Measurements from ENCODE around the gene FNDC7.
"Not testable (repeated sequence)": the region's sequence is repeated elsewhere in the genome, so short reads cannot be mapped to it uniquely, and the experiment has no call there.

The FNDC7 gene

DNA sequence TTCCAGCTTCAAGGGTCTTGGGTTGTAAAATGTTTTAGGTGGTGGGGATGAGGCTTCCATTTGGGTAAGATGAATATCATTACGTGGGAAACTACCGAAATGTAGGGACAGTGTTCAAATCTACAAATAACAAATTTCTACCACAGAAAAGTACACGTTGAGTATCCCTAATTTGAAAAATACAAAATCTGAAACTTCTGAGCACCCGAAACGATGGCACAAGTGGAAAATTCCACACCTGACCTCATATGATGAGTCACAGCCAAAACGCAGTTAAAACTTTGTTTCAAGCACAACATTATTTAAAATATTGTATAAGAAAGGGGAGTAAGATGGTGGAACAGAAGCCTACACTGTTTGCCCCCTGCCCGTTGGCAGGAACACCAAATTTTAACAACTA is 43.0 kb upstream of the FNDC7 start:
- TF ChIP-seq, protein P1, sequence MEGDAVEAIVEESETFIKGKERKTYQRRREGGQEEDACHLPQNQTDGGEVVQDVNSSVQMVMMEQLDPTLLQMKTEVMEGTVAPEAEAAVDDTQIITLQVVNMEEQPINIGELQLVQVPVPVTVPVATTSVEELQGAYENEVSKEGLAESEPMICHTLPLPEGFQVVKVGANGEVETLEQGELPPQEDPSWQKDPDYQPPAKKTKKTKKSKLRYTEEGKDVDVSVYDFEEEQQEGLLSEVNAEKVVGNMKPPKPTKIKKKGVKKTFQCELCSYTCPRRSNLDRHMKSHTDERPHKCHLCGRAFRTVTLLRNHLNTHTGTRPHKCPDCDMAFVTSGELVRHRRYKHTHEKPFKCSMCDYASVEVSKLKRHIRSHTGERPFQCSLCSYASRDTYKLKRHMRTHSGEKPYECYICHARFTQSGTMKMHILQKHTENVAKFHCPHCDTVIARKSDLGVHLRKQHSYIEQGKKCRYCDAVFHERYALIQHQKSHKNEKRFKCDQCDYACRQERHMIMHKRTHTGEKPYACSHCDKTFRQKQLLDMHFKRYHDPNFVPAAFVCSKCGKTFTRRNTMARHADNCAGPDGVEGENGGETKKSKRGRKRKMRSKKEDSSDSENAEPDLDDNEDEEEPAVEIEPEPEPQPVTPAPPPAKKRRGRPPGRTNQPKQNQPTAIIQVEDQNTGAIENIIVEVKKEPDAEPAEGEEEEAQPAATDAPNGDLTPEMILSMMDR (conservative IDR thresholded peaks at IDR 0.05; ENCODE audit: low read depth), result no peak
- CTCF ChIA-PET, result no interaction called here
- no peak for DNase-seq (ENCODE audit: low spot score)
- no peak overlapping the region for H3K27ac ChIP-seq
- POLR2A ChIA-PET (ENCODE audit: low non-redundant PET), result no interaction called here

DNA sequence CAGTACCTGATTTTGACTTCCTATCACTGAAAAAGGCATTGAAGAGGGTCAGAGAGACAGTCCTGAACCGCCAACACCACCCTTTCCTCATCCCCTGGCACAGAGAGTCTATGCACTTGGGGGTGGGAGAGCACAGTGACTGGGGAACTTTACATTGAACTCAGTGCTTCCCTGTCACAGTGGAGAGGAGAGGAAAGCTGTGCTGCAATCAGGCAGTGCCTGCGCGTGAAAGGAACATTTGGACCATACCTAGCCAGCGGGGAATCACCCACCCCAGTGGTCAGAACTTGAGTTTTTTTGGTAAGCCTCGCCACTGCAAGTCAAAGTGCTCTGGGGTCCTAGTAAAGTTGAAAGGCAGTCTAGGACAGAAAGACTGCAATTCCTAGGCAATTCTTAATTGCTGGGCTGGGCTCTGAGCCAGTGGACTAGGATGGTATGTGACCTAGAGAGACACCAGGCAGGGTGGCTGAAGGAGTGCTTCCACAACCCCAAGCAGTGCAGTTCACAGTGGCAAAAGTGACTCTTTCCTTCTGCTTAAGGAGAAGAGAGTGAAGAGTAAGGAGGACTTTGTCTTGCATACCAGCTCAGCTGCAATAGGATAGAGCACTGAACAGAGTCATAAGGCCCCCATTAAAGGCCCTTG is 42.5 kb upstream of the FNDC7 start:
- TF ChIP-seq, protein P1 (conservative IDR thresholded peaks at IDR 0.05; ENCODE audit: low read depth), result no peak
- CTCF ChIA-PET, result no interaction called here
- no peak for DNase-seq (ENCODE audit: low spot score)
- no peak overlapping the region for H3K27ac ChIP-seq
- POLR2A ChIA-PET (ENCODE audit: low non-redundant PET), result no interaction called here

DNA sequence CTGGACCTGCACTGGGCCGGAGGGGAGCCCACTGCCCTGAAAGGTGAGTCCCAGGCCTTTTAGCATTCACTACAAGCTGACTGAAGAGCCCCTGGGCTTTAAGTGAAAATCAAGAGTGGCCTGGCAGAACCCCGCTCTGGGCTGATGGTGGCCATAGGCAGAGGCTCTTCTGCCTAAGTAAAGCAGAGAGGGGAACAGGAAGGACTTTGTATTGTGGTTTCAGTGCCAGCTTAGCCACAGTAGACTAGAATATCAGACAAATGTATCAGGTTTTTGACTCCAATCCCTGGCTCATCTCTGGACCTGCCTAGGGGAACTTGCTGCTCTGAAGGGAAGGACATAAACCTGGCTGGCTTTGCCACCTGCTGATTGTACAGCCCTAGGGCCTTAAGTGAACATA is 41.6 kb upstream of the FNDC7 start:
- ChIA-PET POLR2A (ENCODE audit: low non-redundant PET) (no interaction called here), CTCF (no interaction called here)
- DNase-seq (ENCODE audit: low spot score), result no peak
- H3K27ac ChIP-seq, result no peak overlapping the region
- TF ChIP-seq, protein P1 (conservative IDR thresholded peaks at IDR 0.05; ENCODE audit: low read depth), result no peak

DNA sequence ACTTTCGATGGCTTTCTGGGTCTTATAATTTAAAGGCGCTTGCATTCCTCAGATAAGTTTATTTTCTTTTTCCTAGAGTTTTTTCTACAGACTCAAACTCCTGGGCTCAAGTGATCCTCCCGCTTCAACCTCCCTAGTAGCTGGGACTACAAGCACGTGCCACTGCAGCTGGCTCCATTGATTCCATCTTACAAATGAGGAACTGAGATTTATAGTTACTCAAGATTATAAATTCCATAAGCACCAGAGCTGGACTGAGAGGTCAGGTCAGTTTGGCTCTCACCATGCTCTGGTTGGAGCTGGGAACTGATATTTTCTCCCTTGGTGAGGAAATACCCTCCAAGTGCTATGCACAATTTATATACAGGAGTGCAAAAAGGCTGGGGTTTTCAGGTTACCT is 34.0 kb upstream of the FNDC7 start:
- ChIA-PET CTCF (no interaction called here), POLR2A (ENCODE audit: low non-redundant PET) (no interaction called here)
- DNase-seq (ENCODE audit: low spot score), result no peak
- H3K27ac ChIP-seq, result no peak overlapping the region
- TF ChIP-seq, protein P1 (conservative IDR thresholded peaks at IDR 0.05; ENCODE audit: low read depth), result no peak

DNA sequence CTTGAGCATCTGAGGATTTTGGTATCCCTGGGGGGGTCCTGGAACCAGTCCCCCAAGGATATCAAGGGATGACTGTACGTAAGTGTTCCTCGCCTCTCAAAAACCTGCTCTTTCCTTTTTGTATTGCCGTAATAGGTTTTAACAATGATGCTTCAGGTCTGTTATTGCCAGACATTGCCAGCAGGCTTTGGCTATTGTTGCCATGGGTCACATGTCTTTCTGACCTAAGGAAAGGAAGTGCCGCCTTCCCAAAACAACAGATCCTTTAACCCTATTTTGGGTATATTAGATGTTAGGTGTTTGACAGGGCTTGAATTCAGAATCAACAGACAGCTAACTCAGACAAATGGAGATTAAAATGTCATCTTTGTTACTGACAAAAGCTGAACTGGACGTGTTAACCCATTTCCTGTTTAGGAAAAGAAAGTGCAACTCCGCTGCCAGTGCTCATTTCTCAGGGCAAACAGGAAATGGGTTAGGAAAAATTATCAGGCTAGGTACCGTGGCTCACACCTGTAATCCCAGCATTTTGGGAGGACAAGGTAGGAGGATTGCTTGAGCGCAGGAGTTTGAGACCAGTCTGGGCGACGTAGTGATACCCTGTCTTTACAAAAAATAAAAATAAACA is 33.0 kb upstream of the FNDC7 start:
- DNase-seq (ENCODE audit: low spot score), result no peak
- no peak overlapping the region for H3K27ac ChIP-seq
- ChIA-PET CTCF (no interaction called here), POLR2A (ENCODE audit: low non-redundant PET) (no interaction called here)
- TF ChIP-seq, protein P1 (conservative IDR thresholded peaks at IDR 0.05; ENCODE audit: low read depth), result no peak

DNA sequence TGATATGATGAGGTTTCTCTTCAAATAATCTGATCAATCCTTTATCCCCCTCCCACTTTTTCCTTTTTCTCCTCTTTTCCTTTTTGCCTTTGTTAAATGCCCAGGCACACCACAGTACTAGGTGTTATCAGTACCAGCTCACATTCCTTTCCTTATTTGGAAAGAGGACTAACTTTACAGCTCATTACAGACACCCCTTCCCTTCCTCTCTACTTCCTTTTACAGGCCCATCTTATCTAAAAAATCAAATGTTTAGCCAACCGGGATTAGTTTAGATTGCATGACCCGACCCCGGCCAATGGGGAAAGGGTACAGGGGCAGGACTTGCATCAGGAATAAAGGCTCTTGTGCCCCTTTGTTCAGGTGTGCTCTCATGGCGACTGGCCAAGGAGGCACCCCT is 31.0 kb upstream of the FNDC7 start:
- H3K27ac ChIP-seq; POLR2A ChIA-PET (ENCODE audit: low non-redundant PET); DNase-seq (ENCODE audit: low spot score): not testable (repeated sequence)
- CTCF ChIA-PET, result interaction anchor here (0.6 kb wide), 1 partner anchor 1812 kb away, joined by 3 read pairs; no protein-coding TSS in a partner anchor

DNA sequence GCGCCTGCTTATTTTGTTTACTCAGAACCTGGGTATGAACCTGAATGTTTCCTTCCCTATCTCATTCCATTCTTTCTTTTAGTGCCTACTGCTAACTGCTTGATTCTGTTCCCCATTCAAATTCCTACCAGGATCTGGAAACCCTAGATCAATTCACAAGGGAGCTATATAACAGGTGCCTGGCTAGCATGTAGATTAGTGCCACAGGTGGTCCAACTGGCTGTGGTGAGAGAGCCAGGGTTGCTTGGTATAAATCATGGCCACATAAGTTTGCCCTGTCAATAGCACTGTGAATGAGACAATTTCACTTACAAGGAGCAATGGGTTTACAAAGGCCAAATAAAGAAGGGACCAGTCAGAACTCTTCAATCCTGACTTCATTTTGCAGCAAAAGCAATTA is 27.2 kb upstream of the FNDC7 start:
- TF ChIP-seq, protein P1 (conservative IDR thresholded peaks at IDR 0.05; ENCODE audit: low read depth), result no peak
- CTCF ChIA-PET, result no interaction called here
- H3K27ac ChIP-seq, result no peak overlapping the region
- POLR2A ChIA-PET (ENCODE audit: low non-redundant PET), result no interaction called here
- DNase-seq (ENCODE audit: low spot score), result no peak

Measured in RWPE1 (cell line).